Measurements from ENCODE around the gene KRTAP19-5.

- no peak for TF ChIP-seq CTCF (IDR thresholded peaks at IDR 0.05)
- no peak for TF ChIP-seq POLR2A (IDR thresholded peaks at IDR 0.05)
These were observed 19.8 kb downstream of the KRTAP19-5 start for GRCh38 chr21:30482130-30482529.

All from lower leg skin (tissue), 3 donors.